ENCODE results near the gene SF3A1. TPM values are rescaled to one million over a fixed set of nuclear protein-coding genes. Genes with fewer than 3 reads are reported as not detected.
A peak's percentile ranks its signal among the peaks of the same experiment; 100 is the strongest.

Gene SF3A1
- total and polyA plus RNA-seq, 2 of the 8 experiments (the other 6 are each of a cell fraction or from before 2014, with no cell fraction given) = 27.8 to 285 TPM

GRCh38 chr22:30371981-30372380 is 15.3 kb upstream of the SF3A1 start:
- no peak overlapping the region; the same call in 1 of the 2 replicates for H2BK12ac ChIP-seq (ENCODE audit: low read depth, low read length)
- H2BK20ac ChIP-seq (ENCODE audit: low read length) = no peak overlapping the region
- H3K18ac ChIP-seq (ENCODE audit: extremely low read depth, low read length) = no peak overlapping the region
- H2BK15ac ChIP-seq (ENCODE audit: low read length) = no peak overlapping the region
- H3K4ac ChIP-seq (replicated peaks; ENCODE audit: insufficient read length, low read depth, low read length) = no peak overlapping the region
- no peak overlapping the region for H2AFZ ChIP-seq (ENCODE audit: low read length)
- H3K4me2 ChIP-seq (ENCODE audit: insufficient read depth in 1 of 2, low read depth in 2 of 2, low read length in 2 of 2) = no peak overlapping the region
- H3K23ac ChIP-seq (ENCODE audit: insufficient read length) = no peak overlapping the region
- 0 out of 2 replicates have a peak overlapping the region, but pooled peaks have one; percentile 18 for H4K8ac ChIP-seq (ENCODE audit: extremely low read depth, insufficient read depth, low read length)
- no peaks in the 10 kb centered on the region for H3K9me3 ChIP-seq (ENCODE audit: insufficient read depth in 2 of 2, low read depth in 1 of 2, low read length in 1 of 2)
- CTCF ChIA-PET (ENCODE audit: partially characterized antibody) = interaction anchor here (0.8 to 6.3 kb wide), 4 partner anchors 10 to 83 kb away, joined by 3 to 28 read pairs (median 15); partner anchors contain the start of genes CASTOR1 and RNF215
- H3K56ac ChIP-seq (replicated peaks; ENCODE audit: insufficient read length, low read depth, low read length) = no peak overlapping the region
- peaks cover 0 to 2% (median 0%) of the 10 kb centered on the region in 4 experiments; a peak in 1 of 7 replicates for H3K4me1 ChIP-seq (replicated peaks in 1 of 4; ENCODE audit: control insufficient read depth in 3 of 4, insufficient read depth in 4 of 4, low read length in 3 of 4)
- no peaks in the 10 kb centered on the region for H3K79me2 ChIP-seq (ENCODE audit: control insufficient read depth in 1 of 2, insufficient read depth in 2 of 2, low read length in 2 of 2)
- H4K20me1 ChIP-seq (replicated peaks in 1 of 2; ENCODE audit: control insufficient read depth in 1 of 2, insufficient read depth in 2 of 2, low read length in 2 of 2) = peaks cover 3 to 7% of the 10 kb centered on the region in 2 experiments
- H3K14ac ChIP-seq (ENCODE audit: insufficient read length) = no peak overlapping the region
- peak overlapping the region; percentile 42 for H4K91ac ChIP-seq (replicated peaks; ENCODE audit: insufficient read length, low read length)
- DNase-seq (ENCODE audit: low read depth in 1 of 2, low spot score in 2 of 2) = no peak
- no peak overlapping the region; the same call in 1 of the 2 replicates for H3K27ac ChIP-seq (ENCODE audit: low read depth, low read length)
- FAIRE-seq = no peak
- H3K36me3 ChIP-seq (ENCODE audit: control insufficient read depth in 2 of 4, insufficient read depth in 4 of 4, low read length in 3 of 4) = 0 out of 8 replicates have a peak, but pooled peaks cover 0 to 3% (median 0%) of the 10 kb centered on the region in 4 experiments
- H3K9ac ChIP-seq (replicated peaks in 1 of 4; ENCODE audit: extremely low read depth in 1 of 4, low read depth in 3 of 4, low read length in 3 of 4) = no peak overlapping the region
- WGBS, 2 experiments (ENCODE audit: extremely low coverage in 1 of 2, insufficient coverage in 1 of 2, insufficient read length in 1 of 2, insufficient replicate concordance in 2 of 2, low coverage in 1 of 2, low lambda C conversion rate in 2 of 2, missing lambda C conversion rate in 1 of 2) = 88% methylated on average over 13 of the region's 13 CpGs; no CpG with 5 or more reads in 1 of the 2 experiments
- no peaks in the 10 kb centered on the region; a peak in 1 of 7 replicates for H3K27me3 ChIP-seq (replicated peaks in 1 of 4; ENCODE audit: control insufficient read depth in 3 of 4, extremely low read depth in 1 of 4, insufficient read depth in 3 of 4, low read length in 3 of 4)
- H3K79me1 ChIP-seq (ENCODE audit: low read depth, low read length) = no peaks in the 10 kb centered on the region
- no peak overlapping the region for H4K5ac ChIP-seq (ENCODE audit: insufficient read length, low read depth, low read length)
- H3K4me3 ChIP-seq (ENCODE audit: extremely low read depth in 1 of 4, insufficient read depth in 2 of 4, low read depth in 3 of 4, low read length in 4 of 4) = no peak overlapping the region
- POLR2A ChIA-PET (ENCODE audit: partially characterized antibody) = interaction anchor here (1.1 to 11.8 kb wide), 6 partner anchors 12 to 107 kb away, joined by 3 to 129 read pairs (median 4); partner anchors contain the start of genes CCDC157 and SF3A1
- H3K23me2 ChIP-seq (ENCODE audit: low read depth, low read length) = no peaks in the 10 kb centered on the region
- no peak overlapping the region for H2AK5ac ChIP-seq (ENCODE audit: low read depth, low read length)
- H2BK5ac ChIP-seq (ENCODE audit: low read depth, low read length) = 0 out of 2 replicates have a peak overlapping the region, but pooled peaks have one; percentile 23
- TF ChIP-seq KDM4A (IDR thresholded peaks at IDR 0.05; ENCODE audit: low read depth, low read length, severe bottlenecking) = no peak
- no peak overlapping the region for H2BK120ac ChIP-seq (replicated peaks; ENCODE audit: low read depth, low read length)
